Limb (tissue), 2 donors: ENCODE results near the gene NAIF1.
"Not testable (repeated sequence)": the region's sequence is repeated elsewhere in the genome, so short reads cannot be mapped to it uniquely, and the experiment has no call there.

Experiments used
- DNase-seq, 2 donors: peaks; one replicate each; pipeline ENCODE4 v3.0.0-alpha.2; 2016; ENCODE audit errors: extremely low spot score in 2 of 2

Gene NAIF1, protein sequence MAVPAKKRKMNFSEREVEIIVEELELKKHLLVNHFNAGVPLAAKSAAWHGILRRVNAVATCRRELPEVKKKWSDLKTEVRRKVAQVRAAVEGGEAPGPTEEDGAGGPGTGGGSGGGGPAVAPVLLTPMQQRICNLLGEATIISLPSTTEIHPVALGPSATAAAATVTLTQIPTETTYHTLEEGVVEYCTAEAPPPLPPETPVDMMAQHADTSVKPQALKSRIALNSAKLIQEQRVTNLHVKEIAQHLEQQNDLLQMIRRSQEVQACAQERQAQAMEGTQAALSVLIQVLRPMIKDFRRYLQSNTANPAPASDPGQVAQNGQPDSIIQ

DNA sequence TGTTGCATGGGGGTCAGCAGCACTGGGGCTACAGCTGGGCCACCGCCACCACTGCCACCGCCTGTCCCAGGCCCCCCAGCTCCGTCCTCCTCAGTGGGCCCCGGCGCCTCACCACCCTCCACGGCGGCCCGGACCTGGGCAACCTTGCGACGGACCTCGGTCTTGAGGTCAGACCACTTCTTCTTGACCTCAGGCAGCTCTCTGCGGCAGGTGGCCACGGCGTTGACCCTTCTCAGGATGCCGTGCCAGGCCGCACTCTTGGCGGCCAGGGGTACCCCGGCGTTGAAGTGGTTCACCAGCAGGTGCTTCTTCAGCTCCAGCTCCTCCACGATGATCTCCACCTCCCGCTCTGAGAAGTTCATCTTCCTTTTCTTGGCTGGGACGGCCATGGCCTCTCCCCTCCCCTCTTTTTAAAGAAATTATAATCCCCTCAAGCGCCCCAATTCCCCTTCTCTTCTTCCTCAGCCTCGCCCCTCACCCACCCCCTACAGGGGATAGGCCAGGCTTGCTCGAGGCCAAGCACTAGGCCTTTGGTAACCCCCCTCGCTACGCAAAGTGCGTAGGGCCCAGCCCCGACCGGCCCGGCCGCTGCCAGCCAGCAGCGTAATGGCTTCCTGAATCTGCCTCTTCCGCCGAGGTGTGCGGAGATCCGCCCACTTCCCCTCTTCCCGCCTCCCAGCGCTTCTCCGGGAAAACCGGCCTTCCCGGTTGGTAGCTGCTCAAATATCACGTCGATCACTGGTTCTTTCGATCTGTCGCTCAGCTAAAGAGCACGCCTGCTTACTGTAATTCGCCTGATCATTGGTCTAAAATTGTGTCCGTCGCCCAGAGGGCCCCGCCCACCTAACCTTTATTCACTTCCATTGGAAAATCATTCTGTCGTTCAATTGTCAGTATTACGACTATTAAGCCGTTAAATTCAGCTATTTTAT, at the start of gene NAIF1:
Gene NAIF1, minus strand, starts transcription at position 608 of the 932 bp plus-strand sequence. Its CDS starts 219 bp downstream, at position 389.
- peak; percentile 98 to 100 for DNase-seq

DNA sequence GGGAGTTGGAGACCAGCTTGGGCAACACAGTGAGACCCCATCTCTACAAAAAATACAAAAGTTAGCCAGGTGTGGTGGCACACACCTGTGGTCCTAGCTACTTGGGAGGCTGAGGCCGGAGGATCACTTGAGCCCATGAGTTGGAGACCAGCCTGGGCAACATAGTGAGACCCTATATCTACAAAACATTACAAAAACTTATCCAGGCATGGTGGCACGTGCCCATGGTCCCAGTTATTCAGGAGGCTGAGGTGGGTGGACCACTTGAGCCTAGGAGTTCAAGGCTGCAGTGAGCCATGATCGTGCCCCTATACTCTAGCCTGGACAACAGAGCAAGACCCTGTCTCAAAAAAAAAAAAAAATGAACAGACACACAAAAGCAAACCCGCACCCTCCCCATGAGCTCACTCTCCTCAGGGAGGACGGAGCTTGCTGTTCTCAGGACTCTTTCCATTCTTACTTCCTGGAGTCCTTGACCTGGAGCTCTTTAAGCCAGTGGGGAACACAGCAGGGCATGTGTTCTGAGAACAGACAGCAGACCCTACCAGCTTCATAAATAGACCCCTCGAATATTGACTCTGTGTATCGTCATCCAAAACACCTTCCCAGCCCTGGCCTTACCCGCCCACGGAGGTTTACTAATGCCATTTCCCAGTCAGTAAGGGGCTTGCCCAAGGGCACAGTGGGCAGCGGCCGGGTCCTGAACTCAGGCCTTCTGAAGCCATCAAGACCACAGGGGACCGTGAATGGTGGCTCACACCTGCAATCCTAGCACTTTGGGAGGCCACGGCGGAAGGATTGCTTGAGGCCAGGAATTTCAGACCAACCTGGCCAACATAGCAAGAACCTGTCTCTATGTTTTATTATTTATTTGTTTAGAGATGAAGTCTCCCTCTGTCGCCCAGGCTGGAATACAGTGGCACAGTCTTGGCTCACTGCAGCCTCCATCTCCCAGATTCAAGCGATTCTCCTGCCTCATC, 49.3 kb upstream of the NAIF1 start:
- DNase-seq: no peak

DNA sequence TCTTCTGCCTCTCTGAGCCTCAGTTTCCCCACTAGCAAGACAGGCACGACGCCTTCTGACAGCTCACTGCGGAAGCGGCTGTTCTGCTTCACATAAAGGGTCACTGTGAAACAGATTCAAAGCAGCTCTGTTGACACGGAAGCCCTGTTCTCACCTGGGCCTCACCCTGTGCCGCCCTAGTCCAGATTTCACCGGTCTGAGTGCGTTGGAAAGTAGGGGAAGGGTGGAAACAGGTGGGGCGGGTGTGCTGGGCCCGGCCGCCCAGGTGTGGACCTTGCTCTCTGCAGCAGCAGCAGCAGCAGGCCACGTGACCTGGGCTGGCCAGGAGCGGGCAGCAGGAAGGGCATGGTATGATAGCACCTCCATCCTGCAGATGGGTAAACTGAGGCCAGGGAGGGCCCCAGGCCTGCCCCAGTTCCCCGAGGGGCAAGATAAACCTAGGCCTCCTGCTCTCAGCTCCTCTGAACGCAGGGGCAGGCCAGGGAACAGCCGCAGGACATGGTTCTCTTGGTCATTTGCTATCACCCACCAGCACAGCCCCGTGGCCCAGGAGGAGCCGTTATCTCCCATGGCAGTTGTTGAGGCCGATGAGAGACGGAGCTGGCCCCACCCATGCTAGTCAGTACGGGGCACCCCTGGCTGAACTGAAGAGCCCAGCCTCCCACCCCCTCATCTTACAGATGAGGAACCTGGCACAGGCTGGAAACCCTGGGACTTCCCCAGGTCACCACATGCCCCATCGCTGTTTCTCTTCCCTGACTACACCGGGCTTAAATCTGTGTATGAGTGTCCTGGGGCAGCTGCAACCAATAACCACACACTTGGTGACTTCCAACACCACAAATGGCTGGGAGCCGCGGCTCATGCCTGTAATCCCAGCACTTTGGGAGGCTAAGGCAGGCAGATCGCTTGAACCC, 48.3 kb upstream of the NAIF1 start:
- DNase-seq: no peak

DNA sequence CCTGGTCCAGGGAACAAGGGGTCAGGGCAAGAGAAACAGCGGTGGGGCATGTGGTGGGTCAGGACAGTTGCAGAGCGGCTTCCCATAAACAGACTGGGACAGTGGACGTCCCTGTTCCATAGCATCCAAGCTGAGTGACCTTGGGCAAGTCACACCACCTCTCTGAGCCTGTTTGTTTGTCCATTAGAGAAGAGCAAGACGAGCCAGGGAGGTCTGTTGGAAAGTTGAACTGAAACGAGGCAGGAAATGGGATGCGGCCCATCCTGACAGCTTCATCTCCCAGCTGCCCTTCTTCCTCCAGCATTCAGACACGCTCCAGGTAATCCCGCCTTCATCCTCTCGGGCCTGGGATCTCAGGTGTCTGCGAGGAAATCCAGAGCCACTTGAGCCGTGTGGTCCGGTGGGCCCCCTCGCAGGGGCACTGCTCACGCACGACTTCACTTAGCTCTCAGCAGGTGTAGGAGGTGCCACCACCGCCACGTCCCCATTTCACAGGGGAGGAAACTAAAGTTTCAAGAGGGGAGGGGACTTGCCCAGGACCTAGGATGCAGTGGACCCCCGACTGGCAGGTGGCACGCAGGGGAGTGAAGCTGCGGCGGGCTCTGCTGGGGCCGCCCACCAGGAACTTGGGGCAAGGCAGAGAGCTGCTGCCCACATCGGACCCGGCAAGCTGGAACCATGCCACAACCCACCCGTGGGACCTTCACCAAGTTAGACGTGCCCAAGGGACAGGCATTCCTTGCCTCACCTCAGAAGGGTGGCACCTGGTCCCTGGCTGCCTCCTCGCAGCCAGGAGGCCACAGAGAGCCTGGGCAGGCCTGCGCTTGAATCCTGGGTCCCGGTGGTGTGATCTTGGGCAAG, 47.4 kb upstream of the NAIF1 start:
- no peak for DNase-seq

DNA sequence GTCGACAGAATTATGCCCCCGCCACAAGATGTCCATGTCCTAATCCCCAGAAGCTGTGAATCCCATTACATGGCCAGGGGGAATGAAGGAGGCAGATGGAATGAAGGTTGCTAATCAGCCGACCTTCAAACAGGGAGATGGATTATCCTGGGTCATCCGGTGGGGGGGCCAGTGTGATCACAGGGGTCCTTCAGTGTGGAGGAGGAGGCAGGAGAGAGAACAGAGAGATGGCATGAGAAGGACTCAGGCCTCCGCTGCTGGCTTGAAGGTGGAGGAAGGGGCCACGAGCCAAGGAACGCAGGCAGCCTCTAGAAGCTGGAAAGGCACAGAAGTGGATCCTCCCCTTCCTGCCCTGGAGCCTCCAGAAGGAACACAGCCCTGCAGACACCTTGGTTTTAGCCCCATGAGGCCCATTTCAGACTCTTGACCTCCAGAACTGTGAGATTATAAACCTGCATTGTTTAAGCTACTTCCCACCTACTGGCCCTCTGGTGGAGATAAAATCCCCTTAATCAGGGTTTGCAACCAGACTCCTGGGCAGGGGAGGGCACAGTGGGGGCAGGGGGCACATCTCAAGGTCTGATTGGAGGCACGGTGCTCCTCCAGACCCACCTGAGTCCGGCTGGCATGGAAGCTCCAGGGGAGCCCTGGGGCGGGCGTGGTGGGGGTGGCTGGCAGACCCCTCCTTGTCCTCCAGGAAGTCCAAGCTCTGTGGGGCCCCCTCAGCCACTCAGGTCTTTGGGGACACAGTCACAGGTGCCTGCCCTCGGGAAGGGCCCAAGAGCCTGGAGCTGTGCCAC, 46.6 kb upstream of the NAIF1 start:
- no peak for DNase-seq

DNA sequence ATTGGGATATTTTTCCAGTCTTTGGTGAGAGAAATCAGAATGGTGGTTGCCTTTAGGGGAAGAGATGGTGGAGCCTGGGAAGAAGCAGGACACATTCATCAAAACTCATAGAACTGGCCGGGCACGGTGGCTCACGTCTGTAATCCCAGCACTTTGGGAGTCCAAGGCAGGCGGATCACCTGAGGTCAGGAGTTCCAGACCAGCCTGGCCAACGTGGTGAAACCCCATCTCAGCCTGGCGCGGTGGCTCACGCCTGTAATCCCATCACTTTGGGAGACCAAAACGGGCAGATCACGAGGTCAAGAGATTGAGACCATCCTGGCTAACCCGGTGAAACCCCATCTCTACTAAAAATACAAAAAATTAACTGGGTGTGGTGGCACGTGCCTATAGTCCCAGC, 44.6 kb upstream of the NAIF1 start:
- not testable (repeated sequence) for DNase-seq

DNA sequence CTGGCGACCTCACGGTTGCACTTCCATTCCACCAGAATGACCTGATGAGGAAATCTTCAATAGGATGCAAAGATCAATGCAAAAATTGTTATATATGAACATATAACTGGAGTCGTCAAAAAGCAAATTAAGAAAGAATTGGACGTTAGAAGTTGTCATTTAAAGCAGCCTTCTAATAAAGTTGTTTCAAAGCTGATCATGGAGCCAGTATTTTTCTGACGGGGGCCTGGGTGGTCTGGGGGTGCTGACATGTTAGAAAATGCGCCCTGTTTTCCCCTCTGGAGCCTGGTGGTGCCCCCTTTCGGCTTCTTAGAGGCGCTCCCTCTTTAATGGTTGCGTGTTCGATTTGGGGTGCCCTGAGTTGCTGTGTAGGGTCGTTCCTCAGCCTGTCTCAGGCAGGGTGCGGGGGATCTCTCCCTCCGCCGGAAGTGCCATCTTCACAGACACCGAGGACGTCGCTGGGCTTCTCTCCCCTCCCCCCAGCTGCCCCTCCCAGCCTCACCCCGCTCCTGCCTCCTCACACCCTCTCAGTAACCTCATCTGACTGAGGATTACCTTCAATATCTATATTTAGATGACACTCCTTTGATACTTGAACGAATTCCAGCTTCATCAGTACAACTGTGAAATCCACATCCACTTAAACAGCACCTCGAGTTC, 42.1 kb upstream of the NAIF1 start:
- DNase-seq: no peak

DNA sequence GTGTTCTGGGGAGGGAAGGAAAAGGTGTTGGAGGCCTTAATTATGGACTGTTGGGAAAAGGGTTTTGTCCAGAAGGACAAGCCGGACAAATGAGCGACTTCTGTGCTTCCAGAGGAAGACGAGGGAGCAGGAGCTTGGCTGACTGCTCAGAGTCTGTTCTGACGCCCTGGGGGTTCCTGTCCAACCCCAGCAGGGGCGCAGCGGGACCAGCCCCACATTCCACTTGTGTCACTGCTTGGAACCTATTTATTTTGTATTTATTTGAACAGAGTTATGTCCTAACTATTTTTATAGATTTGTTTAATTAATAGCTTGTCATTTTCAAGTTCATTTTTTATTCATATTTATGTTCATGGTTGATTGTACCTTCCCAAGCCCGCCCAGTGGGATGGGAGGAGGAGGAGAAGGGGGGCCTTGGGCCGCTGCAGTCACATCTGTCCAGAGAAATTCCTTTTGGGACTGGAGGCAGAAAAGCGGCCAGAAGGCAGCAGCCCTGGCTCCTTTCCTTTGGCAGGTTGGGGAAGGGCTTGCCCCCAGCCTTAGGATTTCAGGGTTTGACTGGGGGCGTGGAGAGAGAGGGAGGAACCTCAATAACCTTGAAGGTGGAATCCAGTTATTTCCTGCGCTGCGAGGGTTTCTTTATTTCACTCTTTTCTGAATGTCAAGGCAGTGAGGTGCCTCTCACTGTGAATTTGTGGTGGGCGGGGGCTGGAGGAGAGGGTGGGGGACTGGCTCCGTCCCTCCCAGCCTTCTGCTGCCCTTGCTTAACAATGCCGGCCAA, 41.3 kb upstream of the NAIF1 start:
- no peak for DNase-seq

DNA sequence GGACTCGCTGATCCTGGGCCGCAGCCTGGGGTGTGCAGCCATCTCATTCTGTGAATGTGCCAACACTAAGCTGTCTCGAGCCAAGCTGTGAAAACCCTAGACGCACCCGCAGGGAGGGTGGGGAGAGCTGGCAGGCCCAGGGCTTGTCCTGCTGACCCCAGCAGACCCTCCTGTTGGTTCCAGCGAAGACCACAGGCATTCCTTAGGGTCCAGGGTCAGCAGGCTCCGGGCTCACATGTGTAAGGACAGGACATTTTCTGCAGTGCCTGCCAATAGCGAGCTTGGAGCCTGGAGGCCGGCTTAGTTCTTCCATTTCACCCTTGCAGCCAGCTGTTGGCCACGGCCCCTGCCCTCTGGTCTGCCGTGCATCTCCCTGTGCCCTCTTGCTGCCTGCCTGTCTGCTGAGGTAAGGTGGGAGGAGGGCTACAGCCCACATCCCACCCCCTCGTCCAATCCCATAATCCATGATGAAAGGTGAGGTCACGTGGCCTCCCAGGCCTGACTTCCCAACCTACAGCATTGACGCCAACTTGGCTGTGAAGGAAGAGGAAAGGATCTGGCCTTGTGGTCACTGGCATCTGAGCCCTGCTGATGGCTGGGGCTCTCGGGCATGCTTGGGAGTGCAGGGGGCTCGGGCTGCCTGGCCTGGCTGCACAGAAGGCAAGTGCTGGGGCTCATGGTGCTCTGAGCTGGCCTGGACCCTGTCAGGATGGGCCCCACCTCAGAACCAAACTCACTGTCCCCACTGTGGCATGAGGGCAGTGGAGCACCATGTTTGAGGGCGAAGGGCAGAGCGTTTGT, 40.5 kb upstream of the NAIF1 start:
- DNase-seq: no peak

DNA sequence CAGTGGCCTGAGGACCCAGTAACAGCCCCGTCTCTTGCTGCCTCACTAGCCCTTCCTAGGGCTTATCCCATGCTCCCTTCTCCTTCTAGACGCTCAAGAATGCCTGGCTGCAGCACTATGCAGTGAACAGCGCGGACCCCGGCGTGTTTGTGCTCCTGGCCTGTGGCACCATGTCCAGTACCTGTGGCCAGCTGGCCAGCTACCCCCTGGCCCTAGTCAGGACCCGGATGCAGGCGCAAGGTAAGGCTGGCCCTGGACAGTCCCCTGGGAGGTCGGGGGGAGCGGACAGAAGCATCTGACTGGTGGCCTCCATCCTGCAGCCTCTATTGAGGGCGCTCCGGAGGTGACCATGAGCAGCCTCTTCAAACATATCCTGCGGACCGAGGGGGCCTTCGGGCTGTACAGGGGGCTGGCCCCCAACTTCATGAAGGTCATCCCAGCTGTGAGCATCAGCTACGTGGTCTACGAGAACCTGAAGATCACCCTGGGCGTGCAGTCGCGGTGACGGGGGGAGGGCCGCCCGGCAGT, 39.9 kb upstream of the NAIF1 start:
- DNase-seq: no peak

DNA sequence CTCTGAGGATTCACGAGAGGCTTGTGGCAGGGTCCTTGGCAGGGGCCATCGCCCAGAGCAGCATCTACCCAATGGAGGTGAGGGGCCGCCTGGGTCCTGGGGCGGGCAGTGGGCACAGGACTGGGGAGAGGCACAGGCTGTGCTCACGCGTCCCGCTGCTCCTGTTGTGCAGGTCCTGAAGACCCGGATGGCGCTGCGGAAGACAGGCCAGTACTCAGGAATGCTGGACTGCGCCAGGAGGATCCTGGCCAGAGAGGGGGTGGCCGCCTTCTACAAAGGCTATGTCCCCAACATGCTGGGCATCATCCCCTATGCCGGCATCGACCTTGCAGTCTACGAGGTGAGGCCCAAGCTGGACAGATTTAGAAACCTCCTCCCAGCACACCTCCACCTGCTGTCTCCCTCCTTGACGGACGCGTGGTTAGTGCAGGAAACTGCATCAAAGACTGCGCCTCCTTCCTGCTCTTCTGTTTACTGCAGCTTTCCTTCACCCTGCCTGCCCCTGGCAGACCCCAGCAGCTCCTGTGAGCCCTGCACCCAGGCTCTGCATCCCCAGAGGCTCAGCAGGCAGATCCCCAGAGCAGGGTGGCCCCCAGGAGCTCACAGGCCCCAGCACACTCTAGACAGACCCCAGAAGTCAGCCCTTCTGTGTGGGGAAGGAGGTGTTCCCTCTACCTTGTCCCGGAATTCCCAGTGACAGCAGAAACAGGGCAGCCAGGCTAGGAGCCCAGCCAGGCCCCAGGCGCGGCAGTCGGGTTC, 39.2 kb upstream of the NAIF1 start:
- no peak for DNase-seq

DNA sequence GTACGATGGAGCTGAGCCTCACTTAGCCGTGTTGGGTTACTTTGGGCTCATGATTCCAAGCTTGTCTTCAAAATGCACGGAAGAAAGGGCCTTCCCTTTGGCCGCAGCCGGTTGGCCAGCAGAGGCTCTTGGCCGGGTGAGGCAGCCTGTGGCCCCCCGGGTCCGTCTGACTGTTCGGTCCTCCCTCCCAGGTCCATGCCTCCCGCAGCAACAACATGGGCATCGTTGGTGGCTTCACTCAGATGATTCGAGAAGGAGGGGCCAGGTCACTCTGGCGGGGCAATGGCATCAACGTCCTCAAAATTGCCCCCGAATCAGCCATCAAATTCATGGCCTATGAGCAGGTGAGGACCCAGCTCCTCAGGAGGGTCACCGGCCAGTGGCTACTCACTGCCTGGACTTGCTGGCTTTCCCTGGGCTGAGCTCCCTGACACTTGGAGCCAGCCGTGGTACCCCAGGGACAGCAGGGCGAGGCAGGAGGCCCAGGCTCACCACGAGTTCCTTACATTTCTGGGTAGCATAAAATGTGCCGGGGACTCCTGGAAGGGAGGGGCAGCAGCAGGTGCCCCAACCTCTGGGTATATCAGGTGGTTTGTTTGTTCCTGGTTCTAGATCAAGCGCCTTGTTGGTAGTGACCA, 38.5 kb upstream of the NAIF1 start:
- DNase-seq: no peak

DNA sequence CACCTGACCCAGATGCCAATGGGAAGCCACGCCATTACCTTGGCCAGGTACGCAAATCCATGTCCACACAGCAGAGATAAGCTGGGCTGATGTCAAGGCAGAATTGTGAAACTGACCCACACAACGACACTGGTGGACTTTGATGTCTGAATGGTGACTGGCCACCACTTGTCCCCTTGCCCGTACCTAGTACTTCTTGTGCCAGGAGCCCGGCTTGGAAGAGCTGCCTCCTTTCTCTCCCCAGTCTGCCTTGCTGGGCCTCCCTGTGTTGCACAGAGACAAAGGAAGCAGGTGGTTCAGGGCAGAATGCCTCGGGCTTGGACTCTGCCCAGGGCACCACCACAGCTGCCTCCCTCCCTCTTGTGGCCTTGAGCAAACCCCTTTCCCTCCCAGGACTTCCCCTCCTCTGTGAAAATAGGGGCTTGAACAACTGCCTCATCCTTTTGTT, 37.1 kb upstream of the NAIF1 start:
- DNase-seq: peak in 1 of 2 donors; percentile 55

DNA sequence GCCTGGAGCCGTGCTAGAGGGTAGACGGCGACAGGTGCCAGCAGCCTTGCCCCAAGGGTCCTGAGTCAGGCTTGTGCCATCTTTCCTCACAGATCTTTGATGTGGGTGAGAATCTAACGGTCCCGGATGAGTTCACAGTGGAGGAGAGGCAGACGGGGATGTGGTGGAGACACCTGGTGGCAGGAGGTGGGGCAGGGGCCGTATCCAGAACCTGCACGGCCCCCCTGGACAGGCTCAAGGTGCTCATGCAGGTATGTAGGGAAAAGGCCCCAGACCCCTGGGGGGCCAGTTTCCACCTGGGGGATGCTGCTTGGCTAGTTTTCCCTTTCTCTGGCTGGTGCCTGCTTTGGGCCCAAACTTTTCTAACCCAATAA, 36.5 kb upstream of the NAIF1 start:
- DNase-seq: no peak
